ENCODE measurements around the gene RAP1GAP2.
"Not testable (repeated sequence)": the region's sequence is repeated elsewhere in the genome, so short reads cannot be mapped to it uniquely, and the experiment has no call there.

The RAP1GAP2 gene

GRCh38 chr17:2998469-2998901 lies 202.2 kb downstream of the RAP1GAP2 start:
- not testable (repeated sequence) for DNase-seq (ENCODE audit: low spot score)

- no peak for DNase-seq (ENCODE audit: low spot score)
Measured at GRCh38 chr17:3002538-3003295, 206.5 kb downstream of the RAP1GAP2 start.

DNA sequence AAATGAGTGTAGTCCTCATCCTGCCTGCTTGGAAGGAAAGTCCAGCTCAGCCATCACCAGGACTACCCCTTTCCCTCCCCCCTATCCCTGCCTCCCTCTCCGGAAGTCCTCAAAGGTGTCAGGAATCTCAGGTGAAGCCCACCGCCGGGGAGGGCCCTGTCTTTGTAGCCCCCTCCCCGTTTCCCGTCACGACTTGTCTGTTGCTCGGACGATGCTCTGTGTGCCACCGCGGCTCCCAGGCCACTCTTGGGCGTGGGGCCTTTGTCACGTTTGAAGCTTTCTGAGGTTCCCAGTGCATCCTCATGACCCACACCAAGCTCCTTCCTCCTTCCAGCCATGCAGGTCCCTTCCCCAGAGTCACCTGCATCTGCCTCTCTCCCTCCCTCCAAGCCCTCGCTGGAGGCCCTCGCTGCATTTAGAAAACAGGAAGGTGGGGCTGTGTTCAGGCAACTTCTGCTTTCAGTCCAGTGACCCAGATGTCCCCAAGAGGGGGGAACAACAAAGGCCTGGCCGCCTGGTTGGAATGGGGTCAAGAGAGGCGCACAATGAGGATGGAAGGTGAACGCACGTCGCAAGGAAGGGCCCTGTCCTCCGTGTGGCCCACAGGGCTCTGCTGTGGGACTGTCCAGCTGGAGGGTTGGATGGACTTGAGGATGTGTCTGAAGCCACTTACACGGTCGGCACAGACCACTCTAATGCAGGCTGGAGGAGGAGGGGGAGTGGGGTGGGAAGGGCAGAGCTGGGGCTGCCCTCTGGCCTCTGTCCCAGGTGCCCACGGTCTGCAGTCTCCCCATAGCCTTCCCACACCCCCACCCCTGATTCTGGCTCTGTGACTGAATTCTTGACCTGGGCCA lies 207.3 kb downstream of the RAP1GAP2 start:
- DNase-seq (ENCODE audit: low spot score) = no peak

GRCh38 chr17:3004150-3004801 lies 208.0 kb downstream of the RAP1GAP2 start:
- DNase-seq (ENCODE audit: low spot score) = peak; percentile 53

DNA sequence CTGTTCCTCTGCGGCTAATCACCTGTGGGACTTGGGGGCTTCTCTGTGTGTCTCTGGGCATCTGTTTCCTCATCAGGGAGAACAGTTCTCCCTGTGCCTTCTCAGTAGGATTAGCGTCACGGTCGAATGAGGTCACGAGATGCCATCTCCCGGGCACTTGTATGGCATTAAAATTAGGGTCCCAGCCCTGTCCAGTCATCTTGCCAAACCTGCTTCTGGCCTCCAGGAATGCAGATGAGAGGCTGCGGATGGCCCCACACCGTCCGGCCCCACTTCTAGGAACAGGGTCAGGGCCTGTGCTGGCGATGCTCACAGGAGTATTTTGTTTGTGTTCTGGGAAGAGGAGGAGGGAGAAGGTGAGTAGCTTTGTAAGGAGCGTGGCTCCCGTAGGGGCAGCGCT lies 208.7 kb downstream of the RAP1GAP2 start:
- no peak for DNase-seq (ENCODE audit: low spot score)

GRCh38 chr17:3005696-3006095 lies 209.5 kb downstream of the RAP1GAP2 start:
- no peak for DNase-seq (ENCODE audit: low spot score)

DNA sequence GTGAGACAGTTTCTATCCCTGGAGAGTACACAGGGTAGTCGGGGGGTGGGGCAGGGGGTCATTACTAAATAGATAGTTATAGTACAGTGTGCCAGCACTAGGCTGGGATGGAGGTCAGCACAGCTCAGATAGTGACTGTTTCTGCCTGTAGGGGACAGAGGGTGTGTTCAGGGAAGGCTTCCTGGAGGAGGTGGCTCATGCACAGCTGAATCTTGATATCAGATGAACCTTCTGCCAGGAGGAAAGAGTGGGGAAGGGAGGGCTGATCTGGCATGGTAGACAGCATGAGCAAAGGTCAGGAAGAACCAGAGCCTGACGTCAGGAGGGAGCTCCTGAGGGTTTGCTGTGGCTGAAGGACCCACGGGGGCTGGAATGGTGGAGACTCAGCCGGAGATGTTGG lies 210.6 kb downstream of the RAP1GAP2 start:
- no peak for DNase-seq (ENCODE audit: low spot score)

GRCh38 chr17:3007651-3008121 lies 211.4 kb downstream of the RAP1GAP2 start:
- DNase-seq (ENCODE audit: low spot score) = no peak

DNA sequence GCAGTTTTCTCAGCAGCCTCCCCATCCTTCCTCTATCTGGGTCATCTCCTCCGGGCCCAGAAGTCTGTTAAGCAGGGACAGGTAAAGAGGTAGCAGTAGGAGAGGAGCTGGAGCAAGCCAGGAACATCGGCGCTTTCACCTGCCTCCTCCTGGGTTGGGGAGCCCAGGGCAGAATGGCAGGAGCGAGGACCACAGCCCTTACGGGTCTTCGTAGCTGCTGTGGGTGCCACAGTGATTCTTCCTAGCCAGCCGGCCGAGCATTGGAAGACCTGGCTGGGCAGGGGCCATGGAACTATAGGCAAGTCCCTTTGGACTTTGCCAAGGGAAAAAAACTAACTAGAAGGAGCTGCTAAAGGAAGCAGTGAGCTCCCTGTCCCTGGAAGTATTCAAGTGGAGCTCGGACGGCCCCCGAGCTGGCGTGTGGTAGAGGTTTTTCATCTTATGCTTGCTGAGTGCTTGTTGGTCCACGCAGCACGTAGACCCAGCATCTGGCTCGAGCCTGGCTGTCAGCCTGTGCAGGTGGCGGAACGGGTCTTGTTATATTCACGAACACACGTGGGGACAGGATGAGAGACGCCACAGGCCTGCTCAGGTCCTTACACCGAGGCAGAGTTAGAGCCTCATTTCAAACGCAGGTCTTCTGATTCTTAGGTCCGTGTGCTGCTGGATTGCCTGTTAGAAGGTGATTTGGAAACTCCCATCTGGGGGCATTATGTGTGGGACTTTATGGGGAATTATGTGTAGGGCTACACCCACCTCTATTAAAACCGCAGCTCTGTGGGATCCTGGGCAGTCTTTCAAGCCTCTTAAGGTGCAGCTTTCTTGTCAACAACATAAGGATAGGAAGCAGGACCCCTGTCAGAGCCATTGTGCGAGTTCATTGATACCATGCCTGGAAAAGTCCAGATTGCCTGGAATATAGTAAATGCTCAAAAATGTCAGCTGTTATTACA lies 212.4 kb downstream of the RAP1GAP2 start:
- no peak for DNase-seq (ENCODE audit: low spot score)

GRCh38 chr17:3009411-3009920 lies 213.2 kb downstream of the RAP1GAP2 start:
- no peak for DNase-seq (ENCODE audit: low spot score)

- DNase-seq (ENCODE audit: low spot score) = no peak
Measured at GRCh38 chr17:3011891-3012290, 215.7 kb downstream of the RAP1GAP2 start.

DNA sequence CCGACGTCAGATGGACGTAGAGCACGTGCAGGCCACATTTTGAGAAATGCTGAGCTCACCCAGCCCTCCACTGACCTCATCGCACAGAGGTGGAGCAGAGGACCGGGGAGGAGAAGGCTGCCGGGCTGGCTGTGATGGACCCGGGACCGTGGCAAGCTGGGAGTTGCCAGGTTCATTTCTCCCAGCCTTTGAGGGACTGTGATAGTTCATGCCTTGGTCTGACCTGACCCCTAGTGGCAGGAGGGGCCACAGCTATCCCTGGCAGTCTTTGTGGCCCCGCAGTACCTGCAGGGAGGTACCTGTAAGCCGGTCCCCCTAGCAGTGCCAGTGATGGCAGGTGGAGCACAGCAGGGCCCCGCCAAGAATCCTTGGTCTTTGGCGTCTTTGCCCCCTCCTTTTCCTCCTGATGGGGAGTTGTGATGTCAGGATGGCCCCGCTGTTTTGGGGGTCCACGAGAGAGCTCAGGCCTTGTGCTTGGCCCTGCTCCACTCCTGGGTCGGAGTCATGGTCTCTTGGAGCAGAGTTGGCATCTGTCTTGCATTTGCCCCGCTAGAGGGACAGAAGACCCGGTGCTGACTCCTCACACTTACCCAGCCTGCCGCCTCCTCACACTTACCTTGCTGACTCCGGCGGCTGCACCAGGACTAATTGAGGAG lies 216.8 kb downstream of the RAP1GAP2 start:
- DNase-seq (ENCODE audit: low spot score) = peak; percentile 44

- DNase-seq (ENCODE audit: low spot score) = no peak
Measured at GRCh38 chr17:3015890-3016289, 219.7 kb downstream of the RAP1GAP2 start.

DNA sequence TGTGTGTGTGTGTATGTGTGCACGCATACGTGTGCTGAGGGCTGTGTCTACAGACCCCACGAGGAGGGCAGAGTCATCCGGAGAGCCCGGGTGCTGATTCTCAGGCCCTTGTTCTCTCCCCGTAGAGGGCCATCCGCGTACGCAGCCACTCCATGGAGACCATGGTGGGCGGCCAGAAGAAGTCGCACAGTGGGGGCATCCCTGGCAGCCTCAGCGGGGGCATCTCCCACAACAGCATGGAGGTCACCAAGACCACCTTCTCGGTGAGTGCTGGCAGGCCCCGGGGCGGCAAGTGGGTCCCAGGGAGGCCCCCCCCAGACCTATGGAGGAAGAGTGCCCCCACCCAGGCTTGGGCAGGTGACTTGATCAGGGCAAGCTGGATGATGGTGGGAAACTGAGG lies 221.7 kb downstream of the RAP1GAP2 start:
- no peak for DNase-seq (ENCODE audit: low spot score)

DNA sequence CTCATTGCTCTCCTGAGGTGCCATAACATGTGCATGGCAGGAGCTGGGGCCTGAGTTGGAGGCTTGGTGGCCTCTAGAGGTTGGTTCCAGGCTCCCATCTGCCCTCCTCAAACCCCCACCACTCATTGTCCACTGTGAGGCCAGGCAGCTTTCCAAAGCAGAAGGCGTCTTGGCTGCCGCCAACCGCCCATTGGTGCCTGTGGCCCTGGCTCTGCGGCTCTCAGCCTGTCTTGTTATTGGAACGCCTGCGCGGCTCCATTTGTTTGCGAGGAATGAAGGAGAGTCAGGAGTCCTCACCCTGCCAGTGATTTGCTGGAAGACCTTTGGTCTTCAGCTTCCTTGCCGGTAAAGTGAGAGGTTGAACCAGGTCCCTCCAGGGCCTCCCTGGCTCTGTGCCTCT lies 223.5 kb downstream of the RAP1GAP2 start:
- DNase-seq (ENCODE audit: low spot score) = no peak

DNA sequence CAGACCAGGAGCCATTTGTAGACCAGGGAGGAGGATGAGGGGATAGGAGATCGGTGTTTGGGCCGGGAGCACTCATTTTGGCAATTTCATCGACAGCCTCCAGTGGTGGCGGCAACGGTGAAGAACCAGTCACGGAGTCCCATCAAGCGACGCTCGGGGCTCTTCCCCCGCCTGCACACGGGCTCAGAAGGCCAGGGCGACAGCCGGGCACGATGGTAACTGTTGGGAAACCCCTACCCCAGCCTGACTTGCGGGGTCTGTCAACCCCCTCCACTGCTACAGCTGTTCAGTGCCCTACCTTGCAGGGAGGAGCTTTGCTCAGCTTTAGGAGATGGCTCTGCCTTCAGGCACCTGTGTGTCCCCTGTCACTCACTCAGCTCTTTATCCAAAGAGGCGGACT lies 224.1 kb downstream of the RAP1GAP2 start:
- DNase-seq (ENCODE audit: low spot score) = no peak

- no peak for DNase-seq (ENCODE audit: low spot score)
Measured at GRCh38 chr17:3022197-3022596, 226.0 kb downstream of the RAP1GAP2 start.

- no peak for DNase-seq (ENCODE audit: low spot score)
Measured at GRCh38 chr17:3024346-3024745, 228.1 kb downstream of the RAP1GAP2 start.

DNA sequence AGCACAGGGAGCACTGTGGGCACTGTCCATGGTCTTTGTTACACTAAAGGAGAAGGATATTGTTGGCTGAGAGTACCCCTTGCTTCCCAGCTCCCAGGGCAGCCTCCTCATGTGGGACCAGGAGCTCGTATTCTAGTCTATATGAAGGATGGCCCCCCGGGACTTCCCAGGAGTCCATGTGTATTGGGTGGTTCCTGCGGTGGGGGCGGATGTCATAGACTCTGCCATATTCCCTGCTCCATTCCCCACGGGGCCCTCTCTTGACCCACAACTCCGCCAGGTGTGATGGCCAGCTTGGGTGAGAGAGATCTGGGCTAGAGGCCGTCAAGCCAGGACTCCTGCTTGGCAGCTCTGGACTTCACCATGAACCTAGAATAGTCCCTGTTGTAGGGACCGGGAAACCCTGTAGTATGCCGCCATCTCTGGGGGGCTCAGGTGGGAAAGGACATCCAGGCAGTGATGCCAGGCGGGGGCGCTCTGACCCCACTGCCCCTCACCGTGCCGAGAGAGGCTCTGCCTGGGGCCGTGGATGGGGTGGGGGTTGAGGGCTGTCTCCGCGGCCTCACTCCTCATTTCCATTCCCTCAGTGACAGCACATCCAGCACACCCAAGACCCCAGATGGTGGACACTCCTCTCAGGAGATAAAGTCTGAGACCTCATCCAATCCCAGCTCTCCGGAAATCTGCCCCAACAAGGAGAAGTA lies 229.3 kb downstream of the RAP1GAP2 start:
- DNase-seq (ENCODE audit: low spot score) = no peak

All from CD4-positive, alpha-beta T cell treated with Interleukin-6 at 100 ng/mL for 8 hours (primary cell).